Mesothelial cell of epicardium (in vitro differentiated cells): Measurements from ENCODE around the gene MLC1. TPM values are rescaled to one million over a fixed set of nuclear protein-coding genes. Genes with fewer than 3 reads are reported as not detected.

ENCODE experiments used
- DNase-seq, 2 experiments: peaks; one replicate each; pipeline ENCODE4 v3.0.0; 2021; ENCODE audit warnings: low spot score in 2 of 2; ENCODE audit not compliant: unreplicated experiment in 2 of 2
- H3K27ac Mint-ChIP-seq: 2 replicates; pipeline ENCODE4 v1.8.0; 2021; ENCODE audit warnings: mixed read lengths
- H3K27me3 Mint-ChIP-seq: 2 replicates; pipeline ENCODE4 v1.8.0; 2021; ENCODE audit warnings: low read depth, mixed read lengths
- H3K36me3 Mint-ChIP-seq: 2 replicates; pipeline ENCODE4 v1.8.0; 2021; ENCODE audit warnings: mixed read lengths
- H3K4me1 Mint-ChIP-seq: 2 replicates; pipeline ENCODE4 v1.8.0; 2021; ENCODE audit warnings: mixed read lengths
- H3K4me3 Mint-ChIP-seq: 2 replicates; pipeline ENCODE4 v1.8.0; 2021; ENCODE audit warnings: mild to moderate bottlenecking, moderate library complexity, mixed read lengths
- H3K9me3 Mint-ChIP-seq: 2 replicates; pipeline ENCODE4 v1.8.0; 2021; ENCODE audit warnings: mixed read lengths
- total RNA-seq: library from RNA; stranded (reverse); gene quantifications from 3 replicates; pipeline ENCODE4 v1.2.1, GENCODE V29; 2021
- TF ChIP-seq, protein P1 (sequence below): fragments of 200-600 bp; sonication (generic); IDR thresholded peaks from one replicate; pipeline ENCODE4 v1.5.0; 2021; ENCODE audit warnings: antibody characterized with exemption; ENCODE audit not compliant: unreplicated experiment

MLC1 gene
- total RNA-seq, 1 donor from 2014 or later = 2.1 TPM

DNA sequence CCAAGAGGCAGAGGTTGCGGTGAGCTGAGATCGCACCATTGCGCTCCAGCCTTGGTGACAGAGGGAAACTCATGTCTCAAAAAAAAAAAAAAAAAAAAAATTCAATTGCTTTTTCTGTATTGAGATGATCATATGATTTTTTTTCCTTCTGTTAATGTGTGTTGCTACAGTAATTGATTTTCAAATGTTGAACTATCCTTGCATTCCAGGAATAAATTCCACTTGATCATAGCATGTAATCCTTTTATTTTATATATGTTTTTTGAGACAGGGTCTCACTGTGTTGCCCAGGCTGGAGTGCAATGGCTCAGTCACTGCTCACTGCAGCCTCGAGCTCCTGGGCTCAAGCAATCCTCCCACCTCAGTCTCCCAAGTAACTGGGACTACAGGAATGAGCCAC is 37.9 kb upstream of the MLC1 start:
- peaks cover 3% of the 10 kb centered on the region for H3K36me3 Mint-ChIP-seq
- H3K27me3 Mint-ChIP-seq = peaks cover 2% of the 10 kb centered on the region
- peaks cover 21% of the 10 kb centered on the region for H3K4me1 Mint-ChIP-seq
- peaks cover 13% of the 10 kb centered on the region for H3K9me3 Mint-ChIP-seq
- H3K27ac Mint-ChIP-seq = no peak overlapping the region
- no peak for DNase-seq
- no peak overlapping the region for H3K4me3 Mint-ChIP-seq
- TF ChIP-seq, protein P1, sequence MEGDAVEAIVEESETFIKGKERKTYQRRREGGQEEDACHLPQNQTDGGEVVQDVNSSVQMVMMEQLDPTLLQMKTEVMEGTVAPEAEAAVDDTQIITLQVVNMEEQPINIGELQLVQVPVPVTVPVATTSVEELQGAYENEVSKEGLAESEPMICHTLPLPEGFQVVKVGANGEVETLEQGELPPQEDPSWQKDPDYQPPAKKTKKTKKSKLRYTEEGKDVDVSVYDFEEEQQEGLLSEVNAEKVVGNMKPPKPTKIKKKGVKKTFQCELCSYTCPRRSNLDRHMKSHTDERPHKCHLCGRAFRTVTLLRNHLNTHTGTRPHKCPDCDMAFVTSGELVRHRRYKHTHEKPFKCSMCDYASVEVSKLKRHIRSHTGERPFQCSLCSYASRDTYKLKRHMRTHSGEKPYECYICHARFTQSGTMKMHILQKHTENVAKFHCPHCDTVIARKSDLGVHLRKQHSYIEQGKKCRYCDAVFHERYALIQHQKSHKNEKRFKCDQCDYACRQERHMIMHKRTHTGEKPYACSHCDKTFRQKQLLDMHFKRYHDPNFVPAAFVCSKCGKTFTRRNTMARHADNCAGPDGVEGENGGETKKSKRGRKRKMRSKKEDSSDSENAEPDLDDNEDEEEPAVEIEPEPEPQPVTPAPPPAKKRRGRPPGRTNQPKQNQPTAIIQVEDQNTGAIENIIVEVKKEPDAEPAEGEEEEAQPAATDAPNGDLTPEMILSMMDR = no peak

DNA sequence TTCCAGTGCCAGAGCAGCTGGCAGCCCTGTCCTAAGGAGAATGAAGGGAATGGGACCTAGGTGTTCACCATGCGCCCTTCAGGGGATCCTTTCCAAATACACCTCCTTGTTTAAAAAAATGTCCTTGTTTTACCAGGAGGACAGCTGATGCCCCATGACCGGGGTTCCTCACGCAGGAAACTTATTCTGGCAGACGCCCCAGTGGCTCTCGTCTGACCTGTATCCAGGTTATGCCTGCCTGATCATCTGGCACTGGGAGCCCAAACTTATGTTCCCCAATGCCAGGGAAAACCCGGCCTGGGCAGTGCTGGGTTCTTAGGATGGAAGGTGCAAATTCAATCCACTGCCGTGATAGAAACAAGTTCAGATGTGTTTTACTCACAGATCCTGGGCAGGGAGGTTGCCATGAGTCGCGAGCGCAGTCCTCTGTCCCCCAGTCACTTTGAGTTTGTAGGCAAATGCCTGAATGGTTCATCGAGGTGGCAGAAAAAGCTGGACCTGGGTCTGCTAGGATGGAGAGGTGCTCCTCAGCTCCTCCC is 36.0 kb upstream of the MLC1 start:
- H3K27me3 Mint-ChIP-seq = no peaks in the 10 kb centered on the region

DNA sequence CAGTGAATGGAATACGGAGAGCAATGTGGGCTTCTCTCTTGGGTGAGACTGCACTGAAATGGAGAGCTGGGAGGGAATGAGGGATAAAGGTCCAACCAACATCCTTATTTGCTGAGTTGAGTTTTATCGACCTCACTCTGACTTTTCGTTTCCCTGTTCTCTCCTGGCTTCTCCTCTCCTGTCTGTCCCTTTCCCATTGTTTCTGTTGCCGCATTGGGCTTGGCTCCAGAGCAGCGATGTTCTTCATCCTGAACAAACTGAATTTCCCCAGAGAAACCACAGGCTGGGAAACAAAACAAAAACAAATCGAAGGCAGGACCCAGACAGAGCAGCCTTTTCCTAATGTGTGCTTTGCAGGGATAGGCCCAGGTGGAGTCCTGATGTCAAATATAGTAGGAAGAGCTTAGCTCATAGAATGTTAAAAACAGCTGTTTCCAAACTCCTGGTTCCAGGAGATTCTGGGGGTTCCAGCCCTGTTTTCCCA is 34.6 kb upstream of the MLC1 start:
- TF ChIP-seq, protein P1 = no peak
- DNase-seq = no peak
- Mint-ChIP-seq H3K27ac (peak overlapping the region; percentile 93), H3K9me3 (peaks cover 13% of the 10 kb centered on the region), H3K36me3 (peaks cover 3% of the 10 kb centered on the region), H3K4me3 (no peak overlapping the region), H3K27me3 (no peaks in the 10 kb centered on the region), H3K4me1 (peaks cover 27% of the 10 kb centered on the region)

More for the DNA sequence above, 36.0 kb upstream of the MLC1 start:
- TF ChIP-seq, protein P1 = no peak
- Mint-ChIP-seq H3K27ac (no peak overlapping the region), H3K4me3 (no peak overlapping the region), H3K9me3 (peaks cover 13% of the 10 kb centered on the region), H3K36me3 (peaks cover 3% of the 10 kb centered on the region), H3K4me1 (peaks cover 25% of the 10 kb centered on the region)
- DNase-seq = no peak

DNA sequence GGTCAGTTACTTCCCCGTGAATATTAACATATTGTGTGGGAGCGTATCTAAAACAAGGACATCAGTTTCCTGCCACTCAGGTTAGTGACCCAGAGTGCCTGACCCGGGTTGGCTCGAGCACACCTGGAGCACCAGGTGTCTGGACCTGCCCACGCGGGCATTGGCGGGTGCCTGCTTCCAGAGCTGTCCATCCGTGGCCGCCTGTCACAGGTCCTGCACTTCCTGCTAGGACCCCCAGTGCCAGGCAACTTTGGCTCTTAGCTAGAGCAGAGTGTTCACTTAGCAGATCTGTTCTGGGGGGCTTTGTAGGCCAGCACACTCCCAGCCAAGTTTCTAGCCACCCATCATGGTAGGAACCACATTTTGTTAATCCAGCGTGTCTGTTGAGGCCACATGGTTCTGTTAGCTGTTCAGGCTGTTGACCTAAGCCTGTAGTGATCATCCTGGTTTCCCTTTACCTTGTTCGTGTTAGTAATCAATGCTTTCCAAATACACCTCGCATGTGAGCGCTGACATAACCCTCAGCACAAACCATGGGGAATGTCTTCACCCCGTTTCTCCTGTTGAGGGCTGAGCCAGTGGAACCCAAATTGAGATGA is 34.0 kb upstream of the MLC1 start:
- no peaks in the 10 kb centered on the region for H3K27me3 Mint-ChIP-seq
- DNase-seq = no peak
- no peak overlapping the region for H3K4me3 Mint-ChIP-seq
- peaks cover 10% of the 10 kb centered on the region for H3K9me3 Mint-ChIP-seq
- H3K4me1 Mint-ChIP-seq = peaks cover 33% of the 10 kb centered on the region
- H3K27ac Mint-ChIP-seq = peak overlapping the region; percentile 93
- H3K36me3 Mint-ChIP-seq = peaks cover 3% of the 10 kb centered on the region
- TF ChIP-seq, protein P1 = no peak

DNA sequence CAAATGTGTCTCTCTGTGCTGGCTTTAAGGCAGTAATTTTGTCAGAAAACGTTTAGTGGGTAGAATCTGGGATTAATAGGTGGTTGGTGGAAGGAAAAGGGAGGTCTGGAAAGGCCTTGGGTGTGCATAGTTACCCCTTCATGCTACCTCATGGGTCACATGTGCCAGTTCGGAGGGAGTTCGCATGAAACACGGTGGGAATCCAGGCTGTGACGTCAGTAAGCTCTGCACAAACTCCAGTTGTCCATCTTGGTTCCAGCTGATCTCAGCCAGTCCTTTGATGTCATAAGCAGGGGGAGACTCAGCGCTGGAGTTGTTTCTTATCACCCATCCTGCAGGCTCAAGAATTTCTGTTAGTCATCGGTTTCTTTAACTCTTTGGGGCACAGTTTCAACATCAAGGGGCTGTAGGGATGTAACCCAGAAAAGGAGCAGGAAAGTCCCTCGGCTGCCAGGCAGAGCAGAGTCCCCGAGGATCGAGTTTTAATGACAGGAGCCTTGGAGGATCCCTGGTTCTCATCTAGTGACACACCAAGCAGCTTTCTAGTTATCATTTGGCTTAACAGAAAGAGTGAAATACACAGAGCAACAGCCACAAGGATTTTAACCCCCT is 33.4 kb upstream of the MLC1 start:
- H3K9me3 Mint-ChIP-seq = peaks cover 4% of the 10 kb centered on the region
- no peaks in the 10 kb centered on the region for H3K27me3 Mint-ChIP-seq
- peaks cover 3% of the 10 kb centered on the region for H3K36me3 Mint-ChIP-seq
- peak; percentile 45 to 58 for DNase-seq
- TF ChIP-seq, protein P1 = no peak
- H3K27ac Mint-ChIP-seq = peak overlapping the region; percentile 93
- peaks cover 35% of the 10 kb centered on the region for H3K4me1 Mint-ChIP-seq
- no peak overlapping the region for H3K4me3 Mint-ChIP-seq
